ENCODE measurements around the gene PDK4. TPM values are rescaled to one million over a fixed set of nuclear protein-coding genes. Genes with fewer than 3 reads are reported as not detected.
A peak's percentile ranks its signal among the peaks of the same experiment; 100 is the strongest.

PDK4 gene
- polyA plus RNA-seq, 1 donor, result 13.6 TPM

- H3K9me3 ChIP-seq (ENCODE audit: control insufficient read depth, low read depth, low read length), result no peaks in the 10 kb centered on the region
- H3K4me1 ChIP-seq (ENCODE audit: control insufficient read depth, insufficient read depth, low read length), result peaks cover 23% of the 10 kb centered on the region
- no peak overlapping the region for H3K27ac ChIP-seq (ENCODE audit: low read length)
- DNase-seq, result no peak
- no CpG with 5 or more reads among the region's 1 CpG for WGBS (ENCODE audit: insufficient coverage, low lambda C conversion rate)
- no peaks in the 10 kb centered on the region for H3K36me3 ChIP-seq (ENCODE audit: control insufficient read depth, insufficient read depth, low read length)
- no peaks in the 10 kb centered on the region for H3K27me3 ChIP-seq (ENCODE audit: control insufficient read depth, insufficient read depth, low read length)
- H3K4me3 ChIP-seq (ENCODE audit: low read length), result no peak overlapping the region
Observed at GRCh38 chr7:95535662-95536061, 60.7 kb downstream of the PDK4 start.

GRCh38 chr7:95534796-95535195 is 61.5 kb downstream of the PDK4 start:
- Histone ChIP-seq H3K4me3 (ENCODE audit: low read length) (no peak overlapping the region), H3K9me3 (ENCODE audit: control insufficient read depth, low read depth, low read length) (no peaks in the 10 kb centered on the region), H3K36me3 (ENCODE audit: control insufficient read depth, insufficient read depth, low read length) (no peaks in the 10 kb centered on the region), H3K27ac (ENCODE audit: low read length) (no peak overlapping the region), H3K4me1 (ENCODE audit: control insufficient read depth, insufficient read depth, low read length) (peaks cover 23% of the 10 kb centered on the region), H3K27me3 (ENCODE audit: control insufficient read depth, insufficient read depth, low read length) (no peaks in the 10 kb centered on the region)
- WGBS (ENCODE audit: insufficient coverage, low lambda C conversion rate), result no CpG with 5 or more reads among the region's 2 CpGs
- DNase-seq, result peak in 1 of 2 donors; percentile 36

Other genes with a start within 250 kb of the PDK4 start
- 10.6 TPM for gene PON3, start 200.1 kb downstream of the PDK4 start, polyA plus RNA-seq
- 363 TPM for gene PON2, start 161.5 kb downstream of the PDK4 start, polyA plus RNA-seq
- 0.33 TPM for gene ASB4, start 110.6 kb downstream of the PDK4 start, polyA plus RNA-seq
- gene DYNC1I1, start 176.0 kb upstream of the PDK4 start, polyA plus RNA-seq, result 1.2 TPM

All from large intestine (tissue), 3 donors.